ENCODE measurements around the gene CFAP20.

GRCh38 chr16:58120234-58120633 lies 8.9 kb downstream of the CFAP20 start:
- TF ChIP-seq CTCF (IDR thresholded peaks at IDR 0.05) (no peak), POLR2A (IDR thresholded peaks at IDR 0.05) (no peak)
